Activated naive CD8-positive, alpha-beta T cell treated with anti-CD3 and anti-CD28 coated beads for 36 hours (primary cell): ENCODE results near the gene FTO. TPM values are rescaled to one million over a fixed set of nuclear protein-coding genes. Genes with fewer than 3 reads are reported as not detected.

ENCODE experiments used
- DNase-seq: peaks from one replicate; pipeline ENCODE4 v3.0.0; 2021
- H3K27ac Mint-ChIP-seq: one replicate; pipeline ENCODE4 v1.8.0; 2022; ENCODE audit warnings: mild to moderate bottlenecking, moderate library complexity, mixed read lengths
- H3K27me3 Mint-ChIP-seq: one replicate; pipeline ENCODE4 v1.8.0; 2022; ENCODE audit warnings: mild to moderate bottlenecking, mixed read lengths
- H3K36me3 Mint-ChIP-seq: one replicate; pipeline ENCODE4 v1.8.0; 2021; ENCODE audit warnings: mild to moderate bottlenecking, mixed read lengths
- H3K4me1 Mint-ChIP-seq: one replicate; pipeline ENCODE4 v1.8.0; 2021; ENCODE audit warnings: mixed read lengths
- H3K4me3 Mint-ChIP-seq: one replicate; pipeline ENCODE4 v1.8.0; 2022; ENCODE audit warnings: mild to moderate bottlenecking, moderate library complexity, mixed read lengths
- H3K9me3 Mint-ChIP-seq: one replicate; pipeline ENCODE4 v1.8.0; 2022; ENCODE audit warnings: mixed read lengths
- total RNA-seq, 2 experiments: library from RNA; stranded (reverse); gene quantifications; one replicate each; pipeline ENCODE4 v1.2.3, GENCODE V29; 2021

Gene FTO
- total RNA-seq, 2 experiments from 2014 or later: 51.1 to 52.7 TPM

DNA sequence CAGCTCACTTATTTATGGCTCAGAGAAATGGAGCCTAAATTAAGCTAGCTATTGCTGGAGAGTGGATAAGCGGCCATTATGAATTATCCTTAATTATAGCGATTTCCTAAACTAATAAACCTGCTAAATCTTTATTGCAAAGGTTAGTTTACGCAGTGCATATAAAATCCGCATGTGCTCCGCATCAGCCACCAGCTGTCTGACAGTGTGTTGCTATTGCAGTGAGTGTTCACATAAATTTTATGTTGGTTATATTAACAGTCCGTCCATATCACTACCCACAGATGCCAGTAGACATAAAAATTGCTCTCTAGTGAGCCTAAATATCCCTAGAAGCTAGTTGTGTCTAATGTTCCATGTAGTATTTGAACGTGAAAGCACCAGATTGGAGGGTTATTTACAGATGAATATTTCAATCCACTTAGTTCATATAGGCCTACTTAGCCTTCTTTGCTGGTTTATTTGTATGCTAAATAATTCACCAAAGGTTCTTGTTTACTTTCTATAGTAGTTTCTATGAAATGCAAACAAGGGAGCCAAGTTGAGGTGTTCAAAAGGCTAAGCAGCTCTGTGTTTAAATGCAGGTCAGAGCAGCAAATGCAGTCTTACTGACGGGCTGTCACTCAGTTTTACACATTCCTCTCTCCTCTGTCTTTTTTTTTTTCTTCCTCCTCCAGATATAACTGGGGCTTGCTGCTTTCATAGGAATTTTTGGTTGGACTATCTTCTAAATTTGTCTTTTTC lies 363.5 kb downstream of the FTO start:
- H3K4me3 Mint-ChIP-seq: no peak overlapping the region
- no peak for DNase-seq
- no peaks in the 10 kb centered on the region for H3K36me3 Mint-ChIP-seq
- H3K27me3 Mint-ChIP-seq: no peaks in the 10 kb centered on the region
- no peaks in the 10 kb centered on the region for H3K9me3 Mint-ChIP-seq
- no peaks in the 10 kb centered on the region for H3K4me1 Mint-ChIP-seq
- no peak overlapping the region for H3K27ac Mint-ChIP-seq

DNA sequence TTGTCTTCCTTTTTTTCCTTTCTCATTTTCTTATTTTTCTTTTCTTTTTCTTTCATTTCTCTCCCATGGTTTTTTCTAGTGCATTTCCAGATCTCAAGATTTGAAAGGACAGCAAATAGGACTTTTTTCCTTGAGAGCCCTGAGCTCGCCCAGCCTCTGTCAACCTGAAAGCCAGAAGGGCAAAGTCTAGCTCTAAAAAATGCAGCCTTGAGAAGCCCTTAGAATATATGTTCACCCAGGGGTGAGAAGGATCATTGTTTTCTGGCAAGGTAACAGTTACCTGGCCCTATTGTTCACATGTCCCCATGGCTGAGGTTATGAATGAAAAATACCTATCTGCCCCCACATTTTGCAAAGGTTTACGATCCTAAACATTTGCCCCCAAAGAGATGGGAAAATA lies 364.3 kb downstream of the FTO start:
- no peaks in the 10 kb centered on the region for H3K27me3 Mint-ChIP-seq
- H3K4me3 Mint-ChIP-seq: no peak overlapping the region
- no peaks in the 10 kb centered on the region for H3K4me1 Mint-ChIP-seq
- H3K27ac Mint-ChIP-seq: no peak overlapping the region
- no peaks in the 10 kb centered on the region for H3K36me3 Mint-ChIP-seq
- H3K9me3 Mint-ChIP-seq: no peaks in the 10 kb centered on the region
- DNase-seq: no peak

- H3K27ac Mint-ChIP-seq: no peak overlapping the region
- no peaks in the 10 kb centered on the region for H3K4me1 Mint-ChIP-seq
- no peak overlapping the region for H3K4me3 Mint-ChIP-seq
- DNase-seq: no peak
- H3K9me3 Mint-ChIP-seq: no peaks in the 10 kb centered on the region
- no peaks in the 10 kb centered on the region for H3K27me3 Mint-ChIP-seq
- H3K36me3 Mint-ChIP-seq: no peaks in the 10 kb centered on the region
Measured at GRCh38 chr16:54069601-54070239, 365.8 kb downstream of the FTO start.

- H3K27me3 Mint-ChIP-seq: no peaks in the 10 kb centered on the region
- no peaks in the 10 kb centered on the region for H3K9me3 Mint-ChIP-seq
- H3K36me3 Mint-ChIP-seq: no peaks in the 10 kb centered on the region
- H3K4me3 Mint-ChIP-seq: no peak overlapping the region
- H3K4me1 Mint-ChIP-seq: no peaks in the 10 kb centered on the region
- DNase-seq: no peak
- H3K27ac Mint-ChIP-seq: no peak overlapping the region
Measured at GRCh38 chr16:54070789-54071343, 366.9 kb downstream of the FTO start.

DNA sequence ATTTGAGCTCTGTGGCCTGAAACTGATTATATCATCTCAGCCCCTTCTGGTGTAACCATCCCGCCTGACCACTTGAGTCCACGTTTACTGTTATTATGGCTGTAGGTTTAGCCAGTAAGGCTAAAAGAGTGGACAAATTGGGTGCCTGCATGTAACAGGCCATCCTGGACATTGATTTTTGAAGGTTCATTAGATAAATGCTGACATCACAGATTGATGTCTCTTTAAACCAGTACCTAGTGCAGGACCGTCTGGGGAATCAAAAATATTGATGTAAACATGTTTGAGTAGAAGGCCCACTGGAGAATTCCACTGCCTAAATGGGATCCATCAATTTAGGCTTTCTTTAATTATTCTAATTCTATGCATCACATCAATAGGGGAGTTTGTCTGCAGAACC lies 367.6 kb downstream of the FTO start:
- H3K9me3 Mint-ChIP-seq: no peaks in the 10 kb centered on the region
- no peaks in the 10 kb centered on the region for H3K4me1 Mint-ChIP-seq
- no peaks in the 10 kb centered on the region for H3K36me3 Mint-ChIP-seq
- no peak overlapping the region for H3K27ac Mint-ChIP-seq
- H3K4me3 Mint-ChIP-seq: no peak overlapping the region
- H3K27me3 Mint-ChIP-seq: no peaks in the 10 kb centered on the region
- no peak for DNase-seq

GRCh38 chr16:54072237-54072636 lies 368.3 kb downstream of the FTO start:
- Mint-ChIP-seq H3K36me3 (no peaks in the 10 kb centered on the region), H3K9me3 (no peaks in the 10 kb centered on the region), H3K27ac (no peak overlapping the region), H3K4me1 (no peaks in the 10 kb centered on the region), H3K4me3 (no peak overlapping the region), H3K27me3 (no peaks in the 10 kb centered on the region)
- no peak for DNase-seq

DNA sequence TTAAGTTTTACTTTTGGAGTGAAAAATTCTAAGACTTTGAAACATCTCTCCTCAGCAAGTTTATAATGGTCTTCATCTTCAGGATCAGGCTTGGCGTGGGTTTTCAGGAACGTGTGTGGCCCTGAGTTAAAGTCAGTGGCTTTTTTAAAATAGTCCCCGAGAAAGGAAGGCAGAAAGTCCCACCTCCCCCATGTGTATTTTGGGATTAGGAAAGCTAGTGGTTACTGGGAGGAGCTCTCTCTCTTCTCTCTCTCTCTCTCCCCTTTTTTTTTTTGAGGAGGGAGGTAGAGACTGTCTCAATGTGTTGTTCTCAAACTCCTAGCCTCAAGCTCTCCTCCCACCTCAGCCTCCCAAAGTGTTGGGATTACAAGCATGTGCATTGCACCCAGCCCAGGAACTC lies 369.4 kb downstream of the FTO start:
- Mint-ChIP-seq H3K27me3 (no peaks in the 10 kb centered on the region), H3K4me3 (no peak overlapping the region), H3K4me1 (no peaks in the 10 kb centered on the region), H3K27ac (no peak overlapping the region), H3K36me3 (peaks cover 3% of the 10 kb centered on the region), H3K9me3 (no peaks in the 10 kb centered on the region)
- DNase-seq: no peak

DNA sequence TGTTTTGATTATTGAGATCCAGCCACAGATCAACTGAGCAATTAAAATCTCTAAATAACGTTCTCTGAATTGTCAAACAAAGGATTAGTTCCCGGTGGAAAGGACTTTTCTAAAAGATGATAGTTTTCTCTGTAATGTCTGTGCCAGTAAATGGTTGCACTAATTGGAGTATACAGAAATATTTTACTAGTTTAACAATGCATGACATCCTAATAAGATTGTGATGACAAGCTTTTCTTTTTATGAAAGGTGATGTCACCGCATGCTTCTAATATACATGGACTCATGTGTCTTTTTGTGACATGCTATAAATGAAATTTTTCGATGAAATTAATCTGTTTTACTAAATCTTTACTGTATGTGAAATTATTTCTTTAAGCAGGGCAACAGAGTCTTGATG lies 371.5 kb downstream of the FTO start:
- Mint-ChIP-seq H3K4me3 (no peak overlapping the region), H3K4me1 (no peaks in the 10 kb centered on the region), H3K27me3 (no peaks in the 10 kb centered on the region), H3K9me3 (no peaks in the 10 kb centered on the region), H3K27ac (no peak overlapping the region), H3K36me3 (peaks cover 3% of the 10 kb centered on the region)
- DNase-seq: no peak

DNA sequence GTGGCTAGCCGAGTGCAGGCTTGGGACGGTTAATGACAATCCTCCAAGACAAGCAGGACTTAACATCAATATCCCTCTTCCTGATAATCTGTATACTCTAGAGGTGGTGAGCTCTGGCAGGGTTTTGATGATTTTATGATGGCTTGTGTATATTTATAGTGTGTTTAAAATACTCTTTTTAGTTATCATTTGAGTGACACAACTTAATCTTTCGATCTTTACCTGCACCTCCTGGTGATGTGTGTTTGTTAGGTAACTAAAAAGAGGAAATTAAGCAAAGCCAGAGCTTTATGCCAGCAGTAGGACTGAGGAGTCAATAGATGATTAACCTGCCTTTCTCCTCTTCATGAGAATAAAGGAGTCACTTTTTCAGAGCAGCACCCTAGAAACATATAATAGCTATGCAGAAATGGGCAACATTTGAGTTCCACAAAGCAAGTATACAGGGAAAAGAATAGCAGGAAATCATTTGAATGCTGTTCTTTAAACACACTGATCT lies 372.1 kb downstream of the FTO start:
- peaks cover 3% of the 10 kb centered on the region for H3K36me3 Mint-ChIP-seq
- H3K4me1 Mint-ChIP-seq: no peaks in the 10 kb centered on the region

DNA sequence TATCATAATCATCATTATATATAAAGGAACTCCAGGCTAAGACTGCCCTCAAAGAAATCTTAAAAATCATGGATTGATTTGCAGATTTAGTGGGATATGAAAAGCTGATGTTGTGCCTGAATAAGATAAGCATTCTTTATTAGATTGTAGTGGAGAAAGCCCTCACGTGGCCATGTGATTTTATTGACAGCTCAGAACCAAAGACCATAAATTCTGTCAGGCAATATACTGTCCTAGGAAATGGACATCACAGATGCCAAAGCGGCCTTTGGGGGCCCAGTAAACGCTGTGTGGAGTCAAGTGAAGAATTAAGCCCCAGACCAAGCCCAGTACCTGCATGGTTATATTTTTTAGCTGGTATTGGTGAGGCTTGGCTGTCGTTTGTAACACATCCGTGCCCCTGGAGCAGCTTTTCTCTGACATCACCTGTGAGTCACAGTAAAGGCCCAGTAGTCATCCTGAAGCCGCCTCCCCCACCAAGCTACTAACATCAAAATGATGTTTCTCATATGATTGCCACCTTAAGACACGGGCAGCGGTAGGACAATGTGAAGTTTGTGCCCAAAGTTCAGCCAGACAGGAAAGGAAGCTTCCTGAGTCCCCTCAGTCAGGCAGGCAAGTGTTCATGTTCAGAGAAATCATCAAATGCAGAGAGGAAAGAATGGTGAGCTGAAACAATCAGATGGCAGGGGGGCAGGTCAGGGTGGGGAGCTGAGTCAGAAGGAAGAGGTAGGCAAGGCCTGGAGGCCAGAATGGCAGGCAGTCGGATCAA lies 373.3 kb downstream of the FTO start:
- H3K36me3 Mint-ChIP-seq: peaks cover 3% of the 10 kb centered on the region
- no peak for DNase-seq
- no peaks in the 10 kb centered on the region for H3K9me3 Mint-ChIP-seq
- no peak overlapping the region for H3K27ac Mint-ChIP-seq
- H3K4me3 Mint-ChIP-seq: no peak overlapping the region
- no peaks in the 10 kb centered on the region for H3K4me1 Mint-ChIP-seq
- no peaks in the 10 kb centered on the region for H3K27me3 Mint-ChIP-seq

More for the DNA sequence above, 372.1 kb downstream of the FTO start:
- DNase-seq: no peak
- no peaks in the 10 kb centered on the region for H3K9me3 Mint-ChIP-seq
- no peaks in the 10 kb centered on the region for H3K27me3 Mint-ChIP-seq
- no peak overlapping the region for H3K27ac Mint-ChIP-seq
- H3K4me3 Mint-ChIP-seq: no peak overlapping the region

DNA sequence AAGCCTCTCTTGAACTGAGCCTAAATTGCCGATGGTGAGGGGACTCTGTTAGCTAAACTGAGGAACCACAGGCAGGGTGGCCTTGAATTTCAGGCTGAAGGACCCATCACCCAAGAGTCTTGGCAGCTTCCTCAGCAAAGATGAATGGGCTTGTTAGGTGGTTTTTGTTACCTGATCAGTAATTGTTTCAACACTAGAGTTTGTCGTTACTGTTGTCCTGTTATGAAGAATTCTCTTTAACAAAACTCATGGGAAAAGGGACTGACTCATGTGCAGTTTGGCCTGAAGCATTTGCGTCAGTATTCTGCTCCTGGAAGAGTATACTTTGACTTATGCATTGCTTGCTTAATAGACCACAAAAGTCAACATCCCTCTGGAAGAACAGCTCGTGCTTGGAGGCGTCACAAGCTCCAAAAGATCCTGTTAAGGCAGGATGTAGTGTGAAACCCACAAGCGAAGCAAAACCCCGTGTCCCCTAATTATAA lies 376.6 kb downstream of the FTO start:
- Mint-ChIP-seq H3K4me1 (no peaks in the 10 kb centered on the region), H3K36me3 (peaks cover 3% of the 10 kb centered on the region), H3K27ac (no peak overlapping the region), H3K27me3 (no peaks in the 10 kb centered on the region), H3K4me3 (no peak overlapping the region), H3K9me3 (no peaks in the 10 kb centered on the region)
- no peak for DNase-seq

- no peaks in the 10 kb centered on the region for H3K4me1 Mint-ChIP-seq
- peaks cover 2% of the 10 kb centered on the region for H3K9me3 Mint-ChIP-seq
- no peak overlapping the region for H3K4me3 Mint-ChIP-seq
- no peaks in the 10 kb centered on the region for H3K27me3 Mint-ChIP-seq
- H3K36me3 Mint-ChIP-seq: peaks cover 10% of the 10 kb centered on the region
- no peak for DNase-seq
- H3K27ac Mint-ChIP-seq: no peak overlapping the region
Measured at GRCh38 chr16:54086791-54087190, 382.8 kb downstream of the FTO start.

GRCh38 chr16:54090602-54091001 lies 386.6 kb downstream of the FTO start:
- Mint-ChIP-seq H3K4me1 (no peaks in the 10 kb centered on the region), H3K4me3 (no peak overlapping the region), H3K9me3 (peaks cover 13% of the 10 kb centered on the region), H3K27ac (no peak overlapping the region), H3K36me3 (peaks cover 31% of the 10 kb centered on the region), H3K27me3 (no peaks in the 10 kb centered on the region)
- DNase-seq: no peak

DNA sequence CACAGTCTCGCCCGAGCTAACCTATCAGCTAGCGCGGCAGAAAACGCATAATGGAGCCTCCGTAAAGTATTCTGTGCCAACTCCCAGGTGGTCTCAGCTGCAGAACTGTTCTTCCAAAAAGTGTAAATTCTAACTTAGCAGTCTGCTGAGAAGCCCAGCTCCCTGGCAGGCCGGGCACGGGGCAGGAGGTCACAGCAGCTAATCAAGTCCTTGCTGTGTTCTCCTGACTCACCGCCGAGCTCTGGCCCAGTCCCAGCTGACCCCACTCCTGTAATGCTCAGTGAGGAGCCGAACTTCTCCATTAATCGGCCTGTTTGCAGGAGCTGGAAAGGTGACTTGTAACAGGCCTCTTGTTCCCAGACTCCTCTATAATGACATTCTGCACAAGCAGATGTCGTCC lies 389.3 kb downstream of the FTO start:
- Mint-ChIP-seq H3K27me3 (no peaks in the 10 kb centered on the region), H3K36me3 (peaks cover 35% of the 10 kb centered on the region), H3K9me3 (peaks cover 17% of the 10 kb centered on the region), H3K27ac (no peak overlapping the region), H3K4me1 (no peaks in the 10 kb centered on the region), H3K4me3 (no peak overlapping the region)
- DNase-seq: no peak

DNA sequence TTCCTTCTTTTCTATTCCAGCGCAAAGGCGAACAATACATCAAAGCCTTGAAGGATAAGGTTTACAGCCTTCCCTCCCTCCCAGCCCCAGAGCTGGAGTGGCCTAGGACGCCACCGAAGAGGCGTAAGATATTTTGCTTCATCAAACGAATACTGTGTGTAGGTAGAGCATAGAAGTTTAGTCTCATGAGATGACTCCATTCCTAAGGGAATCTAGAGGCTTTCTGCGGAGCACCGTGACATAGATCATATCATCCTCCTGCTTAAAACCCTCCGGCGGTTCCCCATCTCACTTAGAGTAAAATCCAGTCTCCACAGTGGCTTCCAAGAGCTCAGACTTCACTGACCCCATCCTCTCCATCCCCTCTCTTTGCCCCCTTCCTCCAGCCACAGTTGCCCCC lies 390.7 kb downstream of the FTO start:
- no peak overlapping the region for H3K27ac Mint-ChIP-seq
- H3K4me3 Mint-ChIP-seq: no peak overlapping the region
- H3K36me3 Mint-ChIP-seq: peaks cover 29% of the 10 kb centered on the region
- DNase-seq: no peak
- H3K9me3 Mint-ChIP-seq: peaks cover 16% of the 10 kb centered on the region
- no peaks in the 10 kb centered on the region for H3K27me3 Mint-ChIP-seq
- H3K4me1 Mint-ChIP-seq: no peaks in the 10 kb centered on the region
